GM12801 (cell line): Measurements from ENCODE around the gene CKAP5.

ENCODE experiments used
- TF ChIP-seq, protein P1 (sequence below): IDR thresholded peaks from one replicate; pipeline ENCODE4 v1.5.1; 2011; ENCODE audit warnings: control low read depth; ENCODE audit not compliant: insufficient read length; ENCODE audit errors: extremely low read depth

The CKAP5 gene

GRCh38 chr11:46694607-46695006 is 151.5 kb downstream of the CKAP5 start:
- TF ChIP-seq, protein P1, sequence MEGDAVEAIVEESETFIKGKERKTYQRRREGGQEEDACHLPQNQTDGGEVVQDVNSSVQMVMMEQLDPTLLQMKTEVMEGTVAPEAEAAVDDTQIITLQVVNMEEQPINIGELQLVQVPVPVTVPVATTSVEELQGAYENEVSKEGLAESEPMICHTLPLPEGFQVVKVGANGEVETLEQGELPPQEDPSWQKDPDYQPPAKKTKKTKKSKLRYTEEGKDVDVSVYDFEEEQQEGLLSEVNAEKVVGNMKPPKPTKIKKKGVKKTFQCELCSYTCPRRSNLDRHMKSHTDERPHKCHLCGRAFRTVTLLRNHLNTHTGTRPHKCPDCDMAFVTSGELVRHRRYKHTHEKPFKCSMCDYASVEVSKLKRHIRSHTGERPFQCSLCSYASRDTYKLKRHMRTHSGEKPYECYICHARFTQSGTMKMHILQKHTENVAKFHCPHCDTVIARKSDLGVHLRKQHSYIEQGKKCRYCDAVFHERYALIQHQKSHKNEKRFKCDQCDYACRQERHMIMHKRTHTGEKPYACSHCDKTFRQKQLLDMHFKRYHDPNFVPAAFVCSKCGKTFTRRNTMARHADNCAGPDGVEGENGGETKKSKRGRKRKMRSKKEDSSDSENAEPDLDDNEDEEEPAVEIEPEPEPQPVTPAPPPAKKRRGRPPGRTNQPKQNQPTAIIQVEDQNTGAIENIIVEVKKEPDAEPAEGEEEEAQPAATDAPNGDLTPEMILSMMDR = no peak

DNA sequence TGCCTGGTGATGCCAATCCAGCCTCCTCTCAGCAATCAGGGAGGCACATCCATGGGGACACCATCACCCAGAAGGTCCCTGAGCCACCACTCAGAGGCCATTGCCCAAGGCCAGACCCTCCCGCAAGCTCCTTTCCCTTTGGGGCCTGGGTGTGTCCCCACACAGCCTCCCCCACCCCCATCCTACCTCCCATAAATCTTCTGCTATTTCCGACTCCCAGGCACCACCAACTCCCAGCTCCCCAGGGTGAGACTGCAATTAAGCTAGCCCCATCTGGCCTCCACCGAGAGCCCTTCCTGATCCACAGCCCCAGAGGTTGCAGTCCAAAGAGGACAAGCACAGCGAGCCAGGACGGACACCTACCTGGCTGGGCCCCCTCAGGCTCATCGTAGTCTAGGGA is 152.0 kb downstream of the CKAP5 start:
- TF ChIP-seq, protein P1 = no peak

GRCh38 chr11:46693597-46694012 is 152.5 kb downstream of the CKAP5 start:
- TF ChIP-seq, protein P1 = no peak
